ENCODE measurements around the gene ARID1B.

DNA sequence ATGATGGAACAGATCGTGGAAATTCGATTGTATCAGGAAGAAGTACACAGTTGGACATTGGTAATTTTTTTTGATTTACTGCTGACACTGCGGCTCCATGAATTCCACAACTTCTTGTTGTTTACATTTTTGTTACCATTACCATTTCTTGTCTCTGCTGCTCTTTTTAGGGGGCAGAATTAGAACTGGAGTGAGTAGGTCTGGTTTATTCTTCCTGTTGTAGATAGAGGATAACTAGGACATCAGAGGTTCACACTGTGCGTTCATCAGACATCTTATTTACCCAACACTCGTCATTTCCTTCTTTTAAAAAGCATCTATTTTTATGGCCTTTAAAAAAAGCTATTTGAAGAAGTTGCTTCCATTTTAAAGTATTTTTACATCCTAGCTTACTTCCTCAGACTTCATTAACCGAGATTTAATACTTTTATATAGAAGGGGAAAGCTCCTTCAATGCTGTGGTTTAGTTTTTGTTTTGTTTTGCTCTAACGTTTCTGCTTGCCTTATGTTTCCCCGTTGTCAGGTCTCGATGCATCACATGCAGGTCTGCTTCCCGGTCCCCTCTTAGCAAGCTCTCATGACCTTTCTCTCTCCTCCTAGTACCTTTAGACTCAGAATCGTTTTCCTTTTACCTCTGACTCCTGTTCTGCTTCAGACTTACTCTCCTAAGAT lies 139.1 kb downstream of the ARID1B start:
- no peak for TF ChIP-seq ZNF121 (CRISPR knock-in tag; IDR thresholded peaks at IDR 0.05)
- TF ChIP-seq CTCF (IDR thresholded peaks at IDR 0.05): no peak
- no peak for TF ChIP-seq MXD4 (CRISPR knock-in tag; IDR thresholded peaks at IDR 0.05; ENCODE audit: borderline replicate concordance)
- no peak for TF ChIP-seq ETV6 (CRISPR knock-in tag; IDR thresholded peaks at IDR 0.05)
- TF ChIP-seq, protein P1, sequence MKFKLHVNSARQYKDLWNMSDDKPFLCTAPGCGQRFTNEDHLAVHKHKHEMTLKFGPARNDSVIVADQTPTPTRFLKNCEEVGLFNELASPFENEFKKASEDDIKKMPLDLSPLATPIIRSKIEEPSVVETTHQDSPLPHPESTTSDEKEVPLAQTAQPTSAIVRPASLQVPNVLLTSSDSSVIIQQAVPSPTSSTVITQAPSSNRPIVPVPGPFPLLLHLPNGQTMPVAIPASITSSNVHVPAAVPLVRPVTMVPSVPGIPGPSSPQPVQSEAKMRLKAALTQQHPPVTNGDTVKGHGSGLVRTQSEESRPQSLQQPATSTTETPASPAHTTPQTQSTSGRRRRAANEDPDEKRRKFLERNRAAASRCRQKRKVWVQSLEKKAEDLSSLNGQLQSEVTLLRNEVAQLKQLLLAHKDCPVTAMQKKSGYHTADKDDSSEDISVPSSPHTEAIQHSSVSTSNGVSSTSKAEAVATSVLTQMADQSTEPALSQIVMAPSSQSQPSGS (CRISPR knock-in tag; IDR thresholded peaks at IDR 0.05; ENCODE audit: borderline replicate concordance, low read depth): no peak
- no peak for TF ChIP-seq JAZF1 (CRISPR knock-in tag; IDR thresholded peaks at IDR 0.05)
- TF ChIP-seq, protein P2, sequence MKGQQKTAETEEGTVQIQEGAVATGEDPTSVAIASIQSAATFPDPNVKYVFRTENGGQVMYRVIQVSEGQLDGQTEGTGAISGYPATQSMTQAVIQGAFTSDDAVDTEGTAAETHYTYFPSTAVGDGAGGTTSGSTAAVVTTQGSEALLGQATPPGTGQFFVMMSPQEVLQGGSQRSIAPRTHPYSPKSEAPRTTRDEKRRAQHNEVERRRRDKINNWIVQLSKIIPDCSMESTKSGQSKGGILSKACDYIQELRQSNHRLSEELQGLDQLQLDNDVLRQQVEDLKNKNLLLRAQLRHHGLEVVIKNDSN (CRISPR knock-in tag; IDR thresholded peaks at IDR 0.05): no peak
- TF ChIP-seq ATF3 (CRISPR knock-in tag; conservative IDR thresholded peaks at IDR 0.05): no peak
- no peak for TF ChIP-seq ELF4 (CRISPR knock-in tag; IDR thresholded peaks at IDR 0.05; ENCODE audit: low read depth)
- TF ChIP-seq, protein P3, sequence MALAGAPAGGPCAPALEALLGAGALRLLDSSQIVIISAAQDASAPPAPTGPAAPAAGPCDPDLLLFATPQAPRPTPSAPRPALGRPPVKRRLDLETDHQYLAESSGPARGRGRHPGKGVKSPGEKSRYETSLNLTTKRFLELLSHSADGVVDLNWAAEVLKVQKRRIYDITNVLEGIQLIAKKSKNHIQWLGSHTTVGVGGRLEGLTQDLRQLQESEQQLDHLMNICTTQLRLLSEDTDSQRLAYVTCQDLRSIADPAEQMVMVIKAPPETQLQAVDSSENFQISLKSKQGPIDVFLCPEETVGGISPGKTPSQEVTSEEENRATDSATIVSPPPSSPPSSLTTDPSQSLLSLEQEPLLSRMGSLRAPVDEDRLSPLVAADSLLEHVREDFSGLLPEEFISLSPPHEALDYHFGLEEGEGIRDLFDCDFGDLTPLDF (CRISPR knock-in tag; IDR thresholded peaks at IDR 0.05): no peak
